Measurements from ENCODE around the gene CX3CL1.
A peak's percentile ranks its signal among the peaks of the same experiment; 100 is the strongest.
"Not testable (repeated sequence)": the region's sequence is repeated elsewhere in the genome, so short reads cannot be mapped to it uniquely, and the experiment has no call there.

Gene CX3CL1

GRCh38 chr16:57372372-57373116, at the start of gene CX3CL1:
CX3CL1 (plus strand) TSS chr16:57372490; CDS start chr16:57372569, 79 bp downstream.
- H3K4me3 ChIP-seq, result peak within 1 kb of the TSS; percentile 21 to 52 (median 41)
- H3K27ac ChIP-seq, result peak within 1 kb of the TSS in 19 of 21 experiments; percentile 22 to 88 (median 75)

GRCh38 chr16:57324749-57325148, 47.5 kb upstream of the CX3CL1 start:
- Histone ChIP-seq H3K4me3 (no peak overlapping the region), H3K27ac (no peak overlapping the region)

- Histone ChIP-seq H3K27ac (no peak overlapping the region), H3K4me3 (no peak overlapping the region)
Measured at GRCh38 chr16:57325458-57325857, 46.8 kb upstream of the CX3CL1 start.

- no peak overlapping the region for H3K4me3 ChIP-seq
Measured at GRCh38 chr16:57329718-57330327, 42.5 kb upstream of the CX3CL1 start.

GRCh38 chr16:57331355-57331754, 40.9 kb upstream of the CX3CL1 start:
- H3K4me3 ChIP-seq, result no peak overlapping the region
- no peak overlapping the region for H3K27ac ChIP-seq

More at GRCh38 chr16:57329718-57330327, 42.5 kb upstream of the CX3CL1 start:
- no peak overlapping the region for H3K27ac ChIP-seq

- H3K27ac ChIP-seq, result no peak overlapping the region
- H3K4me3 ChIP-seq, result no peak overlapping the region
Measured at GRCh38 chr16:57333402-57333801, 38.9 kb upstream of the CX3CL1 start.

GRCh38 chr16:57335366-57335765, 36.9 kb upstream of the CX3CL1 start:
- H3K27ac ChIP-seq, result no peak overlapping the region
- H3K4me3 ChIP-seq, result no peak overlapping the region

- H3K4me3 ChIP-seq, result no peak overlapping the region
- peak overlapping the region in 10 of 21 experiments; percentile 1 to 71 (median 28) for H3K27ac ChIP-seq
Measured at GRCh38 chr16:57341062-57341440, 31.2 kb upstream of the CX3CL1 start.

GRCh38 chr16:57341441-57342303, 30.6 kb upstream of the CX3CL1 start:
- Histone ChIP-seq H3K27ac (peak overlapping the region in 9 of 21 experiments; percentile 1 to 71 (median 35)), H3K4me3 (no peak overlapping the region)

GRCh38 chr16:57342606-57343005, 29.7 kb upstream of the CX3CL1 start:
- not testable (repeated sequence) for H3K4me3 ChIP-seq, H3K27ac ChIP-seq

- no peak overlapping the region for H3K27ac ChIP-seq
- H3K4me3 ChIP-seq, result no peak overlapping the region
Measured at GRCh38 chr16:57343221-57343620, 29.1 kb upstream of the CX3CL1 start.

GRCh38 chr16:57344094-57344493, 28.2 kb upstream of the CX3CL1 start:
- H3K4me3 ChIP-seq, H3K27ac ChIP-seq: not testable (repeated sequence)

- Histone ChIP-seq H3K4me3 (no peak overlapping the region), H3K27ac (no peak overlapping the region)
Measured at GRCh38 chr16:57345021-57345420, 27.3 kb upstream of the CX3CL1 start.

- Histone ChIP-seq H3K4me3 (no peak overlapping the region), H3K27ac (no peak overlapping the region)
Measured at GRCh38 chr16:57345666-57346204, 26.6 kb upstream of the CX3CL1 start.

- no peak overlapping the region for H3K27ac ChIP-seq
- no peak overlapping the region for H3K4me3 ChIP-seq
Measured at GRCh38 chr16:57347858-57348257, 24.4 kb upstream of the CX3CL1 start.

- Histone ChIP-seq H3K27ac (no peak overlapping the region), H3K4me3 (no peak overlapping the region)
Measured at GRCh38 chr16:57348327-57348726, 24.0 kb upstream of the CX3CL1 start.

GRCh38 chr16:57349212-57350031, 22.9 kb upstream of the CX3CL1 start:
- H3K4me3 ChIP-seq, result no peak overlapping the region
- no peak overlapping the region for H3K27ac ChIP-seq

- no peak overlapping the region for H3K27ac ChIP-seq
Measured at GRCh38 chr16:57352636-57353047, 19.6 kb upstream of the CX3CL1 start.

GRCh38 chr16:57354311-57354710, 18.0 kb upstream of the CX3CL1 start:
- H3K4me3 ChIP-seq, result no peak overlapping the region
- no peak overlapping the region for H3K27ac ChIP-seq

More at GRCh38 chr16:57352636-57353047, 19.6 kb upstream of the CX3CL1 start:
- no peak overlapping the region for H3K4me3 ChIP-seq

All from skin epidermis (tissue), 12 donors.